Measurements from ENCODE around the gene U2AF1L4.

U2AF1L4 gene

GRCh38 chr19:35753634-35754369 lies 8.6 kb upstream of the U2AF1L4 start:
- no peak overlapping the region for H3K9ac ChIP-seq (ENCODE audit: low read depth, low read length, poor library complexity, severe bottlenecking)
- H4K20me1 ChIP-seq (ENCODE audit: insufficient read depth, low read length, poor library complexity, severe bottlenecking), result no peaks in the 10 kb centered on the region
- H3K9me3 ChIP-seq (ENCODE audit: insufficient read depth, low read depth, low read length), result no peaks in the 10 kb centered on the region
- H3K4me3 ChIP-seq (ENCODE audit: low read length, poor library complexity, severe bottlenecking), result no peak overlapping the region
- no peaks in the 10 kb centered on the region for H3K9me2 ChIP-seq (replicated peaks; ENCODE audit: low read depth, low read length)
- no peak overlapping the region for H2AFZ ChIP-seq (ENCODE audit: low read length)
- no peak overlapping the region for H3K4me2 ChIP-seq (ENCODE audit: low read depth, low read length, poor library complexity, severe bottlenecking)
- no peaks in the 10 kb centered on the region for H3F3A ChIP-seq (ENCODE audit: low read depth)
- peaks cover 11% of the 10 kb centered on the region; the same call in 1 of the 2 replicates for H3K79me2 ChIP-seq (ENCODE audit: insufficient read depth, low read length)
- no peaks in the 10 kb centered on the region for H3K27me3 ChIP-seq (ENCODE audit: insufficient read depth, low read length, poor library complexity, severe bottlenecking)
- peaks cover 15% of the 10 kb centered on the region for H3K4me1 ChIP-seq (ENCODE audit: insufficient read depth, low read length, poor library complexity, severe bottlenecking)
- no peaks in the 10 kb centered on the region; the same call in 1 of the 2 replicates for H3K36me3 ChIP-seq (ENCODE audit: insufficient read depth, low read length)
- TF ChIP-seq CTCF (conservative IDR thresholded peaks at IDR 0.05; ENCODE audit: low read length) (no peak), EZH2phosphoT487 (IDR thresholded peaks at IDR 0.05; ENCODE audit: borderline replicate concordance) (no peak)

GRCh38 chr19:35752746-35753350 lies 7.6 kb upstream of the U2AF1L4 start:
- no peak overlapping the region for H2AFZ ChIP-seq (ENCODE audit: low read length)
- peaks cover 17% of the 10 kb centered on the region for H3K4me1 ChIP-seq (ENCODE audit: insufficient read depth, low read length, poor library complexity, severe bottlenecking)
- no peak overlapping the region for H3K4me3 ChIP-seq (ENCODE audit: low read length, poor library complexity, severe bottlenecking)
- TF ChIP-seq EZH2phosphoT487 (IDR thresholded peaks at IDR 0.05; ENCODE audit: borderline replicate concordance) (no peak), CTCF (conservative IDR thresholded peaks at IDR 0.05; ENCODE audit: low read length) (no peak)
- H3K9me3 ChIP-seq (ENCODE audit: insufficient read depth, low read depth, low read length), result no peaks in the 10 kb centered on the region
- no peaks in the 10 kb centered on the region for H3F3A ChIP-seq (ENCODE audit: low read depth)
- H3K9ac ChIP-seq (ENCODE audit: low read depth, low read length, poor library complexity, severe bottlenecking), result no peak overlapping the region
- no peaks in the 10 kb centered on the region; the same call in 1 of the 2 replicates for H3K36me3 ChIP-seq (ENCODE audit: insufficient read depth, low read length)
- no peaks in the 10 kb centered on the region for H4K20me1 ChIP-seq (ENCODE audit: insufficient read depth, low read length, poor library complexity, severe bottlenecking)
- no peaks in the 10 kb centered on the region for H3K27me3 ChIP-seq (ENCODE audit: insufficient read depth, low read length, poor library complexity, severe bottlenecking)
- H3K4me2 ChIP-seq (ENCODE audit: low read depth, low read length, poor library complexity, severe bottlenecking), result no peak overlapping the region
- H3K79me2 ChIP-seq (ENCODE audit: insufficient read depth, low read length), result peaks cover 13% of the 10 kb centered on the region; the same call in 1 of the 2 replicates
- no peaks in the 10 kb centered on the region for H3K9me2 ChIP-seq (replicated peaks; ENCODE audit: low read depth, low read length)

- no peaks in the 10 kb centered on the region for H4K20me1 ChIP-seq (ENCODE audit: insufficient read depth, low read length, poor library complexity, severe bottlenecking)
- no peaks in the 10 kb centered on the region for H3K9me2 ChIP-seq (replicated peaks; ENCODE audit: low read depth, low read length)
- peaks cover 13% of the 10 kb centered on the region; the same call in 1 of the 2 replicates for H3K79me2 ChIP-seq (ENCODE audit: insufficient read depth, low read length)
- no peak overlapping the region for H3K4me3 ChIP-seq (ENCODE audit: low read length, poor library complexity, severe bottlenecking)
- H3K27me3 ChIP-seq (ENCODE audit: insufficient read depth, low read length, poor library complexity, severe bottlenecking), result no peaks in the 10 kb centered on the region
- no peak for TF ChIP-seq EZH2phosphoT487 (IDR thresholded peaks at IDR 0.05; ENCODE audit: borderline replicate concordance)
- TF ChIP-seq CTCF (conservative IDR thresholded peaks at IDR 0.05; ENCODE audit: low read length), result no peak
- H3K4me1 ChIP-seq (ENCODE audit: insufficient read depth, low read length, poor library complexity, severe bottlenecking), result peaks cover 15% of the 10 kb centered on the region
- no peak overlapping the region for H3K4me2 ChIP-seq (ENCODE audit: low read depth, low read length, poor library complexity, severe bottlenecking)
- no peak overlapping the region for H3K9ac ChIP-seq (ENCODE audit: low read depth, low read length, poor library complexity, severe bottlenecking)
- no peaks in the 10 kb centered on the region; the same call in 1 of the 2 replicates for H3K36me3 ChIP-seq (ENCODE audit: insufficient read depth, low read length)
- H3F3A ChIP-seq (ENCODE audit: low read depth), result no peaks in the 10 kb centered on the region
- no peak overlapping the region for H2AFZ ChIP-seq (ENCODE audit: low read length)
- no peaks in the 10 kb centered on the region for H3K9me3 ChIP-seq (ENCODE audit: insufficient read depth, low read depth, low read length)
Measured at GRCh38 chr19:35751839-35752745, 6.9 kb upstream of the U2AF1L4 start.

Data from Loucy (cell line).